Ishikawa (cell line): ENCODE results near the gene NTSR1.

Source experiments
- EGR1 ChIP-seq: IDR thresholded peaks from 2 replicates; pipeline ENCODE4 v1.6.1; 2012
- EP300 ChIP-seq: IDR thresholded peaks from 2 replicates; pipeline ENCODE4 v1.6.1; 2012; ENCODE audit warnings: borderline replicate concordance
- MAX ChIP-seq: IDR thresholded peaks from 2 replicates; pipeline ENCODE4 v1.6.1; 2012
- NFIC ChIP-seq: IDR thresholded peaks from 2 replicates; pipeline ENCODE4 v1.6.1; 2012
- USF1 ChIP-seq: IDR thresholded peaks from 2 replicates; pipeline ENCODE4 v1.6.1; 2012
- ZBTB7A ChIP-seq: IDR thresholded peaks from 2 replicates; pipeline ENCODE4 v1.6.1; 2012; ENCODE audit warnings: low read depth

DNA sequence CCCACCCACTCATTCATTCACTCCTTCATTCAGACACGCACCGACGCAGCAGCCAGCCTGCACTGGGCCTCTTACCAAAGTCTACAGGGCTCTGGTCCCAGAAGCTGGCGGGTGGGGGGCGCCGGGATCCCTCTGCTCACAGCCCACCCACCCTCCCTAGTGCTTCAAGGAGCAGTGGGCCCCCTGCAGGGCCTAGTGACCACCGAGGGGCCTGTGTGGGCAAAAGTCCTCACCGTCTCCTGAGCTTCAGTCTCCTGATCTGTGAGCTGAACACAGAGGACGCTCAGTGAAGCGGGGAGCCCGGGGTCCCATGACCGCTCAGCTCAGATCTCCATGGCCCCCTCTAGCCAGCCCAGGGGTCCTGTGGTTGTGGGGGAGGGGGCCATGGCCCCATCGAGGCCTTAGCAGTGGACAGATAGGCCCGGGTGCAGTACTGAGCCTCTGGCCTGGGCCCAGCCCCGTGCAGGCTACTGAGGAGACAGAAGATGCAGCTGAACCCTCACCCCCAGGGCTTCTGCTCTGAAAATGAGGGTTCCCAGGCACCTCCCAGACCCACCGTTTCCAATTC lies 54.2 kb downstream of the NTSR1 start:
- TF ChIP-seq ZBTB7A (no peak), MAX (no peak), NFIC (no peak), EP300 (no peak), EGR1 (no peak), USF1 (no peak)
